HK-2 (cell line): Measurements from ENCODE around the gene RXRA.

Source experiments
- DNase-seq: peaks from one replicate; pipeline ENCODE4 v3.0.0-alpha.2; 2018; ENCODE audit not compliant: unreplicated experiment

Gene RXRA

GRCh38 chr9:134381671-134382516 lies 55.6 kb downstream of the RXRA start:
- no peak for DNase-seq

- DNase-seq, result no peak
Observed at GRCh38 chr9:134382733-134383132, 56.5 kb downstream of the RXRA start.

GRCh38 chr9:134383148-134383547 lies 56.9 kb downstream of the RXRA start:
- DNase-seq, result no peak

GRCh38 chr9:134384811-134385479 lies 58.7 kb downstream of the RXRA start:
- DNase-seq, result no peak

- DNase-seq, result no peak
Observed at GRCh38 chr9:134385915-134386314, 59.7 kb downstream of the RXRA start.

GRCh38 chr9:134386951-134387831 lies 60.9 kb downstream of the RXRA start:
- DNase-seq, result no peak

GRCh38 chr9:134388289-134388808 lies 62.1 kb downstream of the RXRA start:
- no peak for DNase-seq

- DNase-seq, result no peak
Observed at GRCh38 chr9:134388976-134389375, 62.7 kb downstream of the RXRA start.

GRCh38 chr9:134389642-134390041 lies 63.4 kb downstream of the RXRA start:
- no peak for DNase-seq

GRCh38 chr9:134390537-134390936 lies 64.3 kb downstream of the RXRA start:
- no peak for DNase-seq

GRCh38 chr9:134390947-134391318 lies 64.7 kb downstream of the RXRA start:
- no peak for DNase-seq

GRCh38 chr9:134391319-134392231 lies 65.3 kb downstream of the RXRA start:
- no peak for DNase-seq

GRCh38 chr9:134392900-134393299 lies 66.6 kb downstream of the RXRA start:
- DNase-seq, result no peak

GRCh38 chr9:134393582-134394280 lies 67.5 kb downstream of the RXRA start:
- no peak for DNase-seq

- no peak for DNase-seq
Observed at GRCh38 chr9:134395002-134395517, 68.8 kb downstream of the RXRA start.

GRCh38 chr9:134395737-134396257 lies 69.5 kb downstream of the RXRA start:
- no peak for DNase-seq

- no peak for DNase-seq
Observed at GRCh38 chr9:134396258-134396742, 70.0 kb downstream of the RXRA start.

- DNase-seq, result no peak
Observed at GRCh38 chr9:134396825-134397224, 70.6 kb downstream of the RXRA start.

GRCh38 chr9:134398756-134399155 lies 72.5 kb downstream of the RXRA start:
- DNase-seq, result no peak
